Measurements from ENCODE around the gene NAMPT.

The NAMPT gene

DNA sequence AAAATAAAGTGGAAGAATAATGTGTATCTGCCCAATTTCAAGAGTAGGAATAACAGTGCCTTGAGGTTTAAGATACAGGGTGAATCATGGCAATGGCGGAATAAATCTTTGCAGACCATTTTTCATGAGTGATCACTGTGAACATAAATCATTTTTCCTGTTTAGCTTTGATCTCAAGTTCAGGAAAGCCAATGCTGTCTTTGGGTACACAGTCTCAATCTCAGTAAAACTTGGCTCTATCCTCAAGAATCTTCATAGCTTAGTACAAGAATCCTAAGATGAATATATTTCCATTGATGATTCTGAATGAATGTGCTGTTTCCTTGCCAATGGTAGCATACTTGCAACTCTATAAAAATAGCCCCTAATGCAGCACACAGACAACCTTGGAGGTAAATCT is 6.8 kb downstream of the NAMPT start:
- no peak for DNase-seq (ENCODE audit: extremely low read depth in 1 of 2, low read depth in 1 of 2)

DNA sequence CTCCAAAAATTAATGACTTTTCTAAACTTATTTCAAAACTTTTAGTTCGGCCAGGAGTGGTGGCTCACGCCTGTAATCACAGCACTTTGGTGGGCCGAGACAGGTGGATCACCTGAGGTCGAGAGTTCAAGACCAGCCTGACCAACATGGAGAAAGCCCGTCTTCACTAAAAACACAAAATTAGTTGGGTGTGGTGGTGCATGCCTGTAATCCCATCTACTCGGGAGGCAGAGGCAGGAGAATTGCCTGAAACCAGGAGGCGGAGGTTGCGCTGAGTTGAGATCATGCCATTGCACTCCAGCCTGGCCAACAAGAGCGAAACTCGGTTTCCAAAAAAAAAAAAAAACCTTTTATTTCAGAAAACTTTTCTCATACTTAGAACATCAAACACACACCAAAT is 8.3 kb downstream of the NAMPT start:
- no peak for DNase-seq (ENCODE audit: extremely low read depth in 1 of 2, low read depth in 1 of 2)

GRCh38 chr7:106273009-106273668 is 11.6 kb downstream of the NAMPT start:
- no peak for DNase-seq (ENCODE audit: extremely low read depth in 1 of 2, low read depth in 1 of 2)

GRCh38 chr7:106270122-106270977 is 14.4 kb downstream of the NAMPT start:
- DNase-seq (ENCODE audit: extremely low read depth in 1 of 2, low read depth in 1 of 2), result no peak

GRCh38 chr7:106269254-106269961 is 15.4 kb downstream of the NAMPT start:
- DNase-seq (ENCODE audit: extremely low read depth in 1 of 2, low read depth in 1 of 2), result no peak

GRCh38 chr7:106265133-106265532 is 19.6 kb downstream of the NAMPT start:
- DNase-seq (ENCODE audit: extremely low read depth in 1 of 2, low read depth in 1 of 2), result no peak

DNA sequence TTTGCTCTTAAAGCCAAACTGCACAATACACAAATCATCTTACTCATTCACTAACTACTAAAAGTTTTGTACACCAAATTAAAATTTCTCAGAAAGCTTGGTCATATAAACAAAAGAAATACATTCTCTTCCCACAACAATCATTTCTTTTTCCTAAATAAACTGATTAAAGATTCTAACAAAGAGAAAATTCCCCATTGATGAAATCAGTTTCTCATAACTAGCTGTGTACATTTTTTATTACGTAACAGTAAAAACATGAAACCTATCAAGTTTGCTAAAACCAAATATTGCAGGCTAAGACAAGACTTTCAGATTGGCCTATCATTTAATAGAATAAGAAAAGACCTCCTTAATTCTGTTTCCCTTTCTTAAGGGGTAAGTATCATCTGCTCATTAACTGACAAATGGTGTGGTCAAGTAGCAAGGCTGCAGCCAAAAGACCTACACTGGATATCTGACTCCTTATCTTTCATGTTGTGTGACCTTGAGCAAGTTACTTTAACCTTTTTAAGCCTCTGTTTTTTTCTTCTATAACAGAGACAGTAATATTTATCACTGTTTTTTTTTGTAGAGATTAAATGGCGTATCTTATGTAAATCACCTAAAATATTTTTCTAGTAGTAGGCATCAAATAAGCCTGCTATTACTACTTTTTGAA is 22.4 kb downstream of the NAMPT start:
- no peak for DNase-seq (ENCODE audit: extremely low read depth in 1 of 2, low read depth in 1 of 2)

DNA sequence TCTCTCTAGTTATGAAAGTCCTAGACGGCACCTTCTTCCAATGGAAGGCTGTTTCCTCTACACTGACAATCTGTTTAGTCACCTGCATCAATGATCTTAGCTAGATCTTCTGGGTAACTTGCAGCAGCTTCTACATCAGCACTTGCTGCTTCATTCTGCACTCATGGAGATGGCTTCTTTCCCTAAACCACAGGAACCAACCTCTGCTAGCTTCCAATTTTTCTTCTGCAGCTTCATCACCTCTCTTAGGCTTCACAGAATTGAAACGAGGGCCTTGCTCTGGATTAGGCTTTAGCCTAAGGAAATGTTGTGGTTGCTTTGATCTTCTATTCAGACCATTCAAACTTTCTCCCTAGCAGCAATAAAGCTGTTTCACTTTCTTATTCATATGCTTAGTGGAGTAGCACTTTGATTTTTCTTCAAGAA is 24.6 kb downstream of the NAMPT start:
- DNase-seq (ENCODE audit: extremely low read depth in 1 of 2, low read depth in 1 of 2), result no peak

GRCh38 chr7:106258789-106259188 is 26.0 kb downstream of the NAMPT start:
- DNase-seq (ENCODE audit: extremely low read depth in 1 of 2, low read depth in 1 of 2), result no peak

DNA sequence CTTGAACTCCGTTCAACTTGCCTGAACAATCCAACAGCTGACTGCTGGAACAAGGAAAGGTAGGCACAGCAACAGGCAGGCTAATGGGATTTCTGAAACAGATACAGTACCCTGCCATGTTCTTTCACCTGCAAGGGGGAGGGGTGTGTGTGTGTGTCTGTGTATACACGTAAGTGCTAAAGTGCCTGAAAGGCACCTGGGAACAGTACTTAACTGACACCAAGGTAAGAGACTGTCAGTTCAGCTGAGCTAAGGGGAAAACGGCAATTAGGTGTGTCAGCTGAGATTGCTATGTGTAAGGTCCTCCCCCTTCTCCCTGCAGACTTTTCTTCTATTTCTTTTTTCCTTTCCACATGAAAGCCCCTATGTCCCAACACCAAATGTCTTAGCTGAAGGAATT is 27.0 kb downstream of the NAMPT start:
- no peak for DNase-seq (ENCODE audit: extremely low read depth in 1 of 2, low read depth in 1 of 2)

DNA sequence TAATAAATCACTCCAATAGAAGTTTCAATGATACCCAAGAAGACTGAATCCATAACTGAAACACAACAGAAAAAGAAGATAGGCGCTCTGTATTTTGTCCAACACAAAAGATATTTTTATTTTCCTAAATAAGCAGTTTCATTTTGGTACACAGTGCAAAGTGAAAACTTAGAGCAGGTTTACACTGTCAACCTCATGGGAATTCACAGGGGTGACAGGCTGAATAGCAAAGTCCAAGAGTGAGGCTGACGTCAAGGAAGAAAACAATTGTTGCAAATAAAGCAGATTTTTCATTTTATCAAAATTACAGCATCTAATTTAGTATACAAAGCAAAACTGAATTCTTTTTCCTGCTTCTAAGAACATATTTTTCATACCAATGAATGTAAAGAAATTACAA is 28.6 kb downstream of the NAMPT start:
- DNase-seq (ENCODE audit: extremely low read depth in 1 of 2, low read depth in 1 of 2), result no peak

GRCh38 chr7:106255246-106255645 is 29.5 kb downstream of the NAMPT start:
- no peak for DNase-seq (ENCODE audit: extremely low read depth in 1 of 2, low read depth in 1 of 2)

GRCh38 chr7:106254525-106255116 is 30.2 kb downstream of the NAMPT start:
- DNase-seq (ENCODE audit: extremely low read depth in 1 of 2, low read depth in 1 of 2), result no peak

- DNase-seq (ENCODE audit: extremely low read depth in 1 of 2, low read depth in 1 of 2), result no peak
These were observed 32.2 kb downstream of the NAMPT start for GRCh38 chr7:106252568-106252967.

DNA sequence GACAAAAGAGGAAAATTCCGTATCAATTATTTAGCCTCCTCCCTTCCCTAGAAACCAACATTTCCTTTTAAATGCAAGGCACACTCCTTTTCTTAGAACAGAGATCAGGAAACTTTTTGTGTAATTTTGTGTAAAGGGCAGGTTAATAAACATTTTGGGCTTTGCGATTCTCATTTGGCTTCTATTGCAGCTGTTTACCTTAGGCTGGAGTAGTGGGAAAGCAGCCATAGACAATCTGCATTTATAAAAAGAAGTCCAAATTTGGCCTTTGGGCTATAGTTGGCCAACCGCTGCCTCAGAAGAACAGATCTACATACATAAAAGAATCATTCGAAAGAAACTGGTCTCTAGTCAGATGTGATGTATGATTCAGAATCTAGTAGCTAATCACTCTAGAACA is 35.3 kb downstream of the NAMPT start:
- DNase-seq (ENCODE audit: extremely low read depth in 1 of 2, low read depth in 1 of 2), result no peak

DNA sequence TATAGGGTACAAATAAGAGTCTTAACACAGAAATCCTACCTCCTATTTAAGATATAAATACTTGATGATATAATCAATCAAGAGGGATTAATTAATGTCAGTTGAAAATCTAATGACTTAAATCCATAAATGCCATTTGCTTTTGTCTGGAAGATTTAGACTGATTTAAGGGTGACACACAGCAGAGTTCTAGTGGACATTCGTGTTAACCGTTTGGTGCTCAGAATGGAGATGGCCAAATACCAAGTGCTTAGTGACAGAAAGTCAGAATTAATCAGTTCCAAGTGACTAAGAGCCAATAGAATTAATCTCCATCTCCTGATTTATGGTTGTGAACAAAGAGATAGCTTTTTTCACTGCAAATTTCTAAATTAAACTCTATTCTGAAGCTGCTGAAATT is 36.2 kb downstream of the NAMPT start:
- DNase-seq (ENCODE audit: extremely low read depth in 1 of 2, low read depth in 1 of 2), result no peak

DNA sequence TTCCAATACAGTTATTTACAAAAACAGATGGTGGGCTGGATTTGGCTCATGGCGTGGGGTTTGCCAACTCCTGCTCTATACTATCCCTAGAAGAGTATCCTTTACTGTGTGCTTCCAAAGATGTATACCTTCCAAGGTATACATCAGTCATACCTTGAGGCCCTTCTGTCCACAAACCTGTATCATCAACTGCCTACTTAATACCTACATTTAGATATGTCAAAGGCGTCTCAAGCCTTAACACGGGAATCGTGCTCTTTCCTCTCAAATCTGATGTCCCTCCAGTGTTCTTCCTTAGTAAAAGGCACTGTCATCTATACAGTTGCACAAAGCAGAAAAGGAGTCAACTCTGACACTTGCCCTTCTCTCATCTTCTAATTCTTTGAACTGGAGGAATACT is 36.9 kb downstream of the NAMPT start:
- no peak for DNase-seq (ENCODE audit: extremely low read depth in 1 of 2, low read depth in 1 of 2)

DNA sequence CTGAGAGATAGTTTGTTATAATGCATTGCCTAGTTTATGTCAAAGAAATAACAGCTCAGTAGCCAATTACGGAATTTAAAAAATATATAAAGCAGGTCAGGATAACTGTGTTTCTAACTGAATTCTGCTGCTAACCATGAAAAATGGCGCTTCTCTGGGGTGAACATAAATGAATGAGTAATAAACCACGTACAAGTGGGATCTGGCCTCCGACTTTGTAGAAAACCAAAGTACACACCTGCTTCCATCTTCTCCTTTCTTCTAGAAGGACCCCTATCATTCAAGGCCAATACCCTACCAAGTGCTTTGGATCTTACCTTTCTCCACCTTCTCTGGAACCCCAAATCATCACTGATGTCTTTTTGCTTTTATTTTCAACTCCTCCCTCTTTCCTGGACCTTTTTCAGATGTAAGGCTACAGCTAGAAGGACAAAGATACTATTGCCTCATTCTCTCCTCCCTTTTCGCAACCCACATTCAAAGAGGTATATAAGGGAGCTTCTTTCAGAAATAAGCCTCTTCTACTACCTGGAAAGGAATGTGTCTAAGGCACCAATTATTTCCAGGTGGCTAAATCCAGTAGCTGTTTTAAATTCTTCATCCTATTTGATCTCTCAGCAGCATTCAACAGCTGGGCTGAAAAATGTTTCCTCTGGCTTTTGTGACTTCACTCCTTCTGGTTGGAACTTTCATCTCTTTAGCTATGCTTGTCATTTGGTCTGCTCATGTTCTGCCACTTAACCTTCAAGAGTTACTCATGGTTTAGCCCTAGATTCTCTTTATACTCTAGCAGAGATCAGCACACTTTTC is 37.7 kb downstream of the NAMPT start:
- no peak for DNase-seq (ENCODE audit: extremely low read depth in 1 of 2, low read depth in 1 of 2)

GRCh38 chr7:106243893-106244292 is 40.9 kb downstream of the NAMPT start:
- no peak for DNase-seq (ENCODE audit: extremely low read depth in 1 of 2, low read depth in 1 of 2)

DNA sequence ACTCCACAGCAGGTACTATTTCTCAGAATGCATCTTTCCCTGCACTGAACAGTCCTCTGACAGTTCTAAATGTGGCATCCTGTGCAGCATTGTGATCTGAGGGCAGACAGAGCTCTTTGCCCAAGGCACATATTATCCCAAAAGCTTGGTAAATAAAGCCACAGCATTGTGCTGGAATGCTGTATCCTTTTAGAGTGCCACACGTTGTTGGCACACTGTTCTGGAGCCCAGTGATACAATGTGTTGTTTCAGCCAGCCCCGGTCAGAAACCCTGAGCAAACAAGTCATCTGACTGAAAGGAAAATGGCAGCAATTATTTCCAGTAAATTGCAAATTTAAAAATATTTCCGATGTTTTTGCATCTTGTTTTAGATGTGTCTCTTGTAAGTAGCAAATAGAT is 45.4 kb downstream of the NAMPT start:
- DNase-seq (ENCODE audit: extremely low read depth in 1 of 2, low read depth in 1 of 2), result no peak
